Liver (tissue), 9 donors: ENCODE measurements around the gene TRERF1. TPM values are rescaled to one million over a fixed set of nuclear protein-coding genes. Genes with fewer than 3 reads are reported as not detected.

Experiments
- DNase-seq: peaks from one replicate; pipeline ENCODE4 v3.0.0-alpha.2; 2017; ENCODE audit warnings: low spot score
- H3K27ac ChIP-seq, 2 donors: one replicate each; pipeline ENCODE4 v1.7.0; 2013; ENCODE audit warnings: inconsistent platforms in 2 of 2, low read length in 2 of 2, control low read depth in 1 of 2, low read depth in 1 of 2, mild to moderate bottlenecking in 1 of 2
- H3K27me3 ChIP-seq, 4 donors: one replicate each; pipeline versions ENCODE4 v1.6.1 to v1.7.0; 2013; ENCODE audit warnings: low read length in 3 of 4, inconsistent platforms in 1 of 4, mild to moderate bottlenecking in 1 of 4, moderate library complexity in 1 of 4; ENCODE audit not compliant: control insufficient read depth in 4 of 4, insufficient read depth in 4 of 4
- H3K36me3 ChIP-seq, 4 donors: one replicate each; pipeline versions ENCODE4 v1.6.1 to v1.7.0; 2013; ENCODE audit warnings: low read length in 3 of 4, mild to moderate bottlenecking in 3 of 4, low read depth in 1 of 4, moderate library complexity in 1 of 4; ENCODE audit not compliant: control insufficient read depth in 4 of 4, insufficient read depth in 3 of 4
- H3K4me1 ChIP-seq, 4 donors: one replicate each; pipeline versions ENCODE4 v1.6.1 to v1.7.0; 2013; ENCODE audit warnings: low read length in 3 of 4, mild to moderate bottlenecking in 3 of 4, moderate library complexity in 1 of 4; ENCODE audit not compliant: control insufficient read depth in 4 of 4, insufficient read depth in 4 of 4
- H3K4me3 ChIP-seq, 3 donors: one replicate each; pipeline versions ENCODE4 v1.6.1 to v1.7.0; 2013; ENCODE audit warnings: low read length in 3 of 3, control low read depth in 1 of 3, low read depth in 1 of 3, mild to moderate bottlenecking in 1 of 3
- H3K9ac ChIP-seq, 2 donors: one replicate each; pipeline ENCODE4 v1.7.0; 2013; ENCODE audit warnings: low read length in 2 of 2, mild to moderate bottlenecking in 2 of 2, moderate library complexity in 2 of 2, control low read depth in 1 of 2, low read depth in 1 of 2
- H3K9me3 ChIP-seq, 4 donors: one replicate each; pipeline versions ENCODE4 v1.6.1 to v1.7.0; 2013; ENCODE audit warnings: low read length in 3 of 4; ENCODE audit not compliant: control insufficient read depth in 4 of 4
- EGR1 ChIP-seq, 2 donors: IDR thresholded peaks; 2 replicates each; pipeline ENCODE4 v1.6.1; 2016 to 2018; ENCODE audit warnings: antibody characterized with exemption in 2 of 2, low read depth in 2 of 2
- FOXA2 ChIP-seq: IDR thresholded peaks from 2 replicates; pipeline ENCODE4 v1.6.1; 2016; ENCODE audit warnings: antibody characterized with exemption
- HNF4A ChIP-seq, 2 donors: conservative IDR thresholded peaks; 2 replicates each; pipeline ENCODE4 v1.6.1; 2016; ENCODE audit warnings: antibody characterized with exemption in 2 of 2, mild to moderate bottlenecking in 2 of 2
- HNF4G ChIP-seq: IDR thresholded peaks from 2 replicates; pipeline ENCODE4 v1.6.1; 2016; ENCODE audit warnings: antibody characterized with exemption
- NR2F2 ChIP-seq: IDR thresholded peaks from 2 replicates; pipeline ENCODE4 v1.6.1; 2016; ENCODE audit warnings: antibody characterized with exemption
- RAD21 ChIP-seq, 2 donors: IDR thresholded peaks; 2 replicates each; pipeline ENCODE4 v1.6.1; 2016; ENCODE audit warnings: antibody characterized with exemption in 2 of 2, mild to moderate bottlenecking in 2 of 2
- SP1 ChIP-seq: IDR thresholded peaks from 2 replicates; pipeline ENCODE4 v1.6.1; 2018; ENCODE audit warnings: antibody characterized with exemption, mild to moderate bottlenecking
- TAF1 ChIP-seq: conservative IDR thresholded peaks from 2 replicates; pipeline ENCODE4 v1.6.1; 2016; ENCODE audit warnings: antibody characterized with exemption, mild to moderate bottlenecking
- WGBS: extraction: QIAGEN DNeasy Blood & Tissue Kit; methylation state at CpG from one replicate; pipeline ENCODE4 v1.1.7; 2013; 5-methylcytosine and 5-hydroxymethylcytosine counted together
- polyA plus RNA-seq, 2 donors: library from polyadenylated mRNA; stranded (reverse) in 1 of 2; unstranded in 1 of 2; fragments of 200-250 nt in 1 of 2; fragments of >200 nt in 1 of 2; fragmentation: Nextera tagmentation in 1 of 2; extraction: Ambion mirVana in 1 of 2; gene quantifications; one replicate each; pipeline versions ENCODE4 v1.2.1 to v1.2.3, GENCODE V29; 2013 to 2015
- total RNA-seq, 2 donors: library from RNA; depleted of rRNA; stranded (reverse); fragments of >200 nt; gene quantifications; one replicate each; pipeline ENCODE4 v1.2.3, GENCODE V29; 2014
- TF ChIP-seq, protein P1 (sequence below): IDR thresholded peaks from 2 replicates; pipeline ENCODE4 v1.6.1; 2016; ENCODE audit warnings: antibody characterized with exemption
- TF ChIP-seq, protein P2 (sequence below): IDR thresholded peaks from 2 replicates; pipeline ENCODE4 v1.6.1; 2016; ENCODE audit warnings: antibody characterized with exemption
- TF ChIP-seq, protein P3 (sequence below): fragments of 150-350 bp; IDR thresholded peaks from 2 replicates; pipeline ENCODE4 v1.5.1; 2017; ENCODE audit warnings: improper control_type of control experiment, low read depth, low read length; ENCODE audit not compliant: missing input control
- TF ChIP-seq, protein P4 (sequence below): IDR thresholded peaks from 2 replicates; pipeline ENCODE4 v1.6.1; 2016; ENCODE audit warnings: antibody characterized with exemption
- donor health status: healthy.
- donor health status: healthy.
- donor health status: healthy.
- donor health status: healthy.
- donor health status: healthy.

The TRERF1 gene
- total and polyA plus RNA-seq, 4 donors = 0.33 to 1.3 (median 0.68) TPM

DNA sequence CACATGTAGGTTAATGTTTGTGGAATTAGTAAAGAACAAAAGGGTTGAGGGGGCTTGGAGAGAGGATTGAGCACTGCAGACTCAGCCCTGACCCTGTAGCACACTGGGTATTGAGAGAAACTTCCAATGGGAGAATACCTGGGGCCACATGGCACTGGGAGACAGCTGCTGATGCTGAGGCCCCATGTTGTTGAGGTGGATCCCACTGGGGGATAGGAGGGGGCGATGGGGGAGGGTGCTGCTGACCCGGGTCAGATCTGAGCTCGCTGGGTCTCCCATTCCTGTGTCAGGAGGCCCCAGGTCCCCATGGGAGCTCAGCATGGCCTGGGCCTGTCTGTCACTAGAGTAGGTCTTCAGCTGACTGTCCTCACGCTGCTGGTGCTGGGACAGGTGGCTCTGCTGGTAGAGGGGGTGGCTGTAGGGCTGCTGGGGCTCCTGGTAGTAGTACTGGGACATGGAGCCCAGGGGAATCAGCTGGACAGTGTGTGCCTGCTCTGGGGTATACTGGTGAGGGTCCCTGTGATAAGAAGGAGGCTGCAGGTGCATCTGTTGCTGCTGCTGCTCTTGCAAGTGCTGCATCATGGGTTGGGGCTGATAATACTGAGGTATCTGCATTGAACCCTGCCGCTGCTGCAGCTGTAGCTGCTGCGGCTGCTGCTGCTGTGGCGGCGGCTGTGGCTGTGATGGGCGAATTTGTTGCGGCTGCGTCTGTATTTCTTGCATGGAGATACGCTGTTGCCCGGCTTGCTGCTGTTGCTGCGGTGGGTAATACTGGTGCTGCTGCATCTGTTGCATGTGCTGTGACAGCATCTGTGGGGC, 183.5 kb downstream of the TRERF1 start (continued):
- TF ChIP-seq, protein P1, sequence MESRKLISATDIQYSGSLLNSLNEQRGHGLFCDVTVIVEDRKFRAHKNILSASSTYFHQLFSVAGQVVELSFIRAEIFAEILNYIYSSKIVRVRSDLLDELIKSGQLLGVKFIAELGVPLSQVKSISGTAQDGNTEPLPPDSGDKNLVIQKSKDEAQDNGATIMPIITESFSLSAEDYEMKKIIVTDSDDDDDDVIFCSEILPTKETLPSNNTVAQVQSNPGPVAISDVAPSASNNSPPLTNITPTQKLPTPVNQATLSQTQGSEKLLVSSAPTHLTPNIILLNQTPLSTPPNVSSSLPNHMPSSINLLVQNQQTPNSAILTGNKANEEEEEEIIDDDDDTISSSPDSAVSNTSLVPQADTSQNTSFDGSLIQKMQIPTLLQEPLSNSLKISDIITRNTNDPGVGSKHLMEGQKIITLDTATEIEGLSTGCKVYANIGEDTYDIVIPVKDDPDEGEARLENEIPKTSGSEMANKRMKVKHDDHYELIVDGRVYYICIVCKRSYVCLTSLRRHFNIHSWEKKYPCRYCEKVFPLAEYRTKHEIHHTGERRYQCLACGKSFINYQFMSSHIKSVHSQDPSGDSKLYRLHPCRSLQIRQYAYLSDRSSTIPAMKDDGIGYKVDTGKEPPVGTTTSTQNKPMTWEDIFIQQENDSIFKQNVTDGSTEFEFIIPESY = no peak
- no peak for TF ChIP-seq SP1
- no peak for TF ChIP-seq TAF1
- TF ChIP-seq, protein P2, sequence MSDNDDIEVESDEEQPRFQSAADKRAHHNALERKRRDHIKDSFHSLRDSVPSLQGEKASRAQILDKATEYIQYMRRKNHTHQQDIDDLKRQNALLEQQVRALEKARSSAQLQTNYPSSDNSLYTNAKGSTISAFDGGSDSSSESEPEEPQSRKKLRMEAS = no peak
- no peak for TF ChIP-seq HNF4G
- no peak for TF ChIP-seq NR2F2

DNA sequence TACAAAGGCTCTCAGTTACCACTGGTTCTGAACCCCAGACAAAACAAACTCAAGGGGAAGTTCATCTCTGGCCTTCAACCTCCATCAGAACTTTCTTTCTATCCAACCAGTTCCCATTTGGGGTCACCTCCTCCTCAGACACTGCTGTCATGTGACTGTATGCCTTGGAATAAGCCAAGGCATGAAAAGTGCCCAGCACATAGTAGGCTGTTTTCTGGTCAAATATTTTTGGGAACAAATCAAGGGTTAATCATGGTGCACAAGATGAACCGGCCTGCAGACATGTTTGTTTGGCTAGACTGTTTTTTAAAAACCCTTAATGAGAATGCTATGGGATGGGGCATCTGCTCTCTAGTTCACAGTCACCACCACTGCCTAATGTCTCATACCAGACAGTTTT, 185.2 kb downstream of the TRERF1 start:
- Histone ChIP-seq H3K9ac (no peak overlapping the region), H3K36me3 (no peaks in the 10 kb centered on the region), H3K9me3 (no peaks in the 10 kb centered on the region), H3K27me3 (no peaks in the 10 kb centered on the region), H3K27ac (no peak overlapping the region), H3K4me3 (no peak overlapping the region), H3K4me1 (no peaks in the 10 kb centered on the region)
- WGBS = 65% methylated on average over 1 of the region's 1 CpG
- TF ChIP-seq SP1 (no peak), TAF1 (no peak), HNF4A (conservative IDR thresholded peaks at IDR 0.05) (no peak), FOXA2 (no peak), HNF4G (no peak), RAD21 (IDR thresholded peaks at IDR 0.05) (no peak), EGR1 (IDR thresholded peaks at IDR 0.05; ENCODE audit: low read depth in 2 of 2) (no peak)
- TF ChIP-seq, protein P2 = no peak
- TF ChIP-seq, protein P3, sequence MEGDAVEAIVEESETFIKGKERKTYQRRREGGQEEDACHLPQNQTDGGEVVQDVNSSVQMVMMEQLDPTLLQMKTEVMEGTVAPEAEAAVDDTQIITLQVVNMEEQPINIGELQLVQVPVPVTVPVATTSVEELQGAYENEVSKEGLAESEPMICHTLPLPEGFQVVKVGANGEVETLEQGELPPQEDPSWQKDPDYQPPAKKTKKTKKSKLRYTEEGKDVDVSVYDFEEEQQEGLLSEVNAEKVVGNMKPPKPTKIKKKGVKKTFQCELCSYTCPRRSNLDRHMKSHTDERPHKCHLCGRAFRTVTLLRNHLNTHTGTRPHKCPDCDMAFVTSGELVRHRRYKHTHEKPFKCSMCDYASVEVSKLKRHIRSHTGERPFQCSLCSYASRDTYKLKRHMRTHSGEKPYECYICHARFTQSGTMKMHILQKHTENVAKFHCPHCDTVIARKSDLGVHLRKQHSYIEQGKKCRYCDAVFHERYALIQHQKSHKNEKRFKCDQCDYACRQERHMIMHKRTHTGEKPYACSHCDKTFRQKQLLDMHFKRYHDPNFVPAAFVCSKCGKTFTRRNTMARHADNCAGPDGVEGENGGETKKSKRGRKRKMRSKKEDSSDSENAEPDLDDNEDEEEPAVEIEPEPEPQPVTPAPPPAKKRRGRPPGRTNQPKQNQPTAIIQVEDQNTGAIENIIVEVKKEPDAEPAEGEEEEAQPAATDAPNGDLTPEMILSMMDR = no peak
- TF ChIP-seq, protein P1 = no peak
- TF ChIP-seq, protein P4, sequence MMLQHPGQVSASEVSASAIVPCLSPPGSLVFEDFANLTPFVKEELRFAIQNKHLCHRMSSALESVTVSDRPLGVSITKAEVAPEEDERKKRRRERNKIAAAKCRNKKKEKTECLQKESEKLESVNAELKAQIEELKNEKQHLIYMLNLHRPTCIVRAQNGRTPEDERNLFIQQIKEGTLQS = no peak
- DNase-seq = no peak
